Trophoblast cell (in vitro differentiated cells and primary cell): ENCODE results near the gene CER1.

Experiments
- DNase-seq, 2 donors: peaks; one replicate each; pipeline ENCODE4 v3.0.0-alpha.2; 2016
- H2AFZ ChIP-seq: 2 replicates; pipeline ENCODE4 v1.6.1; 2013; ENCODE audit warnings: low read length, moderate library complexity, mild to moderate bottlenecking; ENCODE audit not compliant: insufficient read depth, poor library complexity
- H2AK5ac ChIP-seq: 2 replicates; pipeline ENCODE4 v1.6.1; 2013; ENCODE audit warnings: mild to moderate bottlenecking, low read length
- H2BK120ac ChIP-seq: 2 replicates; pipeline ENCODE4 v1.6.1; 2013; ENCODE audit warnings: low read length, mild to moderate bottlenecking, moderate library complexity; ENCODE audit not compliant: insufficient read depth, poor library complexity
- H2BK12ac ChIP-seq: 2 replicates; pipeline ENCODE4 v1.6.1; 2013; ENCODE audit warnings: mild to moderate bottlenecking, low read length, moderate library complexity
- H2BK5ac ChIP-seq: 2 replicates; pipeline ENCODE4 v1.6.1; 2013; ENCODE audit warnings: low read length, low read depth, moderate library complexity, mild to moderate bottlenecking; ENCODE audit not compliant: poor library complexity
- H3K14ac ChIP-seq: 2 replicates; pipeline ENCODE4 v1.6.1; 2013; ENCODE audit warnings: mild to moderate bottlenecking, low read length
- H3K18ac ChIP-seq: 2 replicates; pipeline ENCODE4 v1.6.1; 2013; ENCODE audit warnings: mild to moderate bottlenecking, low read length
- H3K23ac ChIP-seq: 2 replicates; pipeline ENCODE4 v1.6.1; 2013; ENCODE audit warnings: low read length
- H3K27ac ChIP-seq: 2 replicates; pipeline ENCODE4 v1.5.1; 2013; ENCODE audit warnings: low read depth, mild to moderate bottlenecking, inconsistent platforms, low read length, moderate library complexity
- H3K27me3 ChIP-seq: 2 replicates; pipeline ENCODE4 v1.6.1; 2013; ENCODE audit warnings: inconsistent platforms, mild to moderate bottlenecking, low read length, moderate library complexity; ENCODE audit not compliant: insufficient read depth
- H3K36me3 ChIP-seq, 2 experiments: 1 replicate in 1 of 2; 2 replicates in 1 of 2; pipeline ENCODE4 v1.6.1; 2013; ENCODE audit warnings: low read length in 2 of 2, mild to moderate bottlenecking in 2 of 2, moderate library complexity in 1 of 2; ENCODE audit not compliant: insufficient read depth in 2 of 2, control insufficient read depth in 1 of 2
- H3K4ac ChIP-seq: 2 replicates; pipeline ENCODE4 v1.6.1; 2013; ENCODE audit warnings: low read depth, mild to moderate bottlenecking, low read length, moderate library complexity
- H3K4me1 ChIP-seq, 2 experiments: 1 replicate in 1 of 2; 2 replicates in 1 of 2; pipeline ENCODE4 v1.6.1; 2013; ENCODE audit warnings: low read length in 2 of 2, mild to moderate bottlenecking in 2 of 2, moderate library complexity in 1 of 2; ENCODE audit not compliant: insufficient read depth in 2 of 2, control insufficient read depth in 1 of 2
- H3K4me2 ChIP-seq: 2 replicates; pipeline ENCODE4 v1.6.1; 2013; ENCODE audit warnings: inconsistent platforms, mild to moderate bottlenecking, low read length, moderate library complexity
- H3K4me3 ChIP-seq: 2 replicates; pipeline ENCODE4 v1.5.1; 2013; ENCODE audit warnings: mild to moderate bottlenecking, low read depth, low read length, inconsistent platforms
- H3K79me1 ChIP-seq: one replicate; pipeline ENCODE4 v1.6.1; 2013; ENCODE audit warnings: low read length
- H3K79me2 ChIP-seq: 2 replicates; pipeline ENCODE4 v1.6.1; 2013; ENCODE audit warnings: low read length, mild to moderate bottlenecking; ENCODE audit not compliant: control insufficient read depth, insufficient read depth, poor library complexity
- H3K9ac ChIP-seq: 2 replicates; pipeline ENCODE4 v1.6.1; 2013; ENCODE audit warnings: mild to moderate bottlenecking, low read length
- H3K9me3 ChIP-seq: 2 replicates; pipeline ENCODE4 v1.6.1; 2013; ENCODE audit warnings: low read depth, mild to moderate bottlenecking, control low read depth, inconsistent platforms, low read length; ENCODE audit not compliant: insufficient read depth
- H4K12ac ChIP-seq: 2 replicates; pipeline ENCODE4 v1.6.1; 2013; ENCODE audit warnings: low read depth, mild to moderate bottlenecking, low read length, moderate library complexity
- H4K8ac ChIP-seq: 2 replicates; pipeline ENCODE4 v1.6.1; 2013; ENCODE audit warnings: low read depth, mild to moderate bottlenecking, low read length, moderate library complexity
- H4K91ac ChIP-seq: one replicate; pipeline ENCODE4 v1.6.1; 2013; ENCODE audit warnings: low read depth, mild to moderate bottlenecking, low read length, moderate library complexity
- WGBS: extraction: QIAGEN DNeasy Blood & Tissue Kit; methylation state at CpG from one replicate; pipeline ENCODE4 v1.1.7; 2013; ENCODE audit warnings: missing lambda C conversion rate; ENCODE audit not compliant: insufficient read length, insufficient coverage; ENCODE audit errors: extremely low coverage; 5-methylcytosine and 5-hydroxymethylcytosine counted together

The CER1 gene

DNA sequence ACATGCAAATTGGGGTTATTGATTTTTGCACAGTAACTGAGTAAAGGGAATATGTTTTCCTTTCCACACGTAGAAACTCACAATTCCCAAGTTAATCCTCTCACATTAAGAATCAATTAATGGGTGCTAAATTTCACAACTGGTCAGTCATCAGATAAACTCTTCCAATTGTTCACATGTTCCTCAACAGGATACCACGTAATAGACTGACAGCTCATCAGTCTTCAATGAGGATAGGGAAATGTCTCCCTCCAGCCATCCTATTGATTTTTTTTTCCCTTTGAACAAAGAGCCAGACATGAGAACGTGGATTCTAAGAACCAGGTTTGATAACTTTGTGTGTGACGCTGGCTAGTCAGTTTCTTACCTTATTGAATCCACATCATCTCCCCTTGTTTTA is 768 bp upstream of the CER1 start:
- Histone ChIP-seq H2BK120ac (no peak overlapping the region), H3K79me1 (no peaks in the 10 kb centered on the region), H3K9ac (no peak overlapping the region), H3K4me3 (no peak overlapping the region), H3K79me2 (no peaks in the 10 kb centered on the region), H3K4ac (no peak overlapping the region), H3K18ac (no peak overlapping the region), H2AK5ac (no peak overlapping the region), H3K23ac (no peak overlapping the region), H3K27me3 (no peaks in the 10 kb centered on the region), H3K4me1 (no peaks in the 10 kb centered on the region), H2AFZ (no peak overlapping the region), H4K12ac (no peak overlapping the region), H3K4me2 (no peak overlapping the region), H3K14ac (no peak overlapping the region), H2BK5ac (no peak overlapping the region), H3K9me3 (no peaks in the 10 kb centered on the region), H2BK12ac (no peak overlapping the region), H4K91ac (no peak overlapping the region), H3K27ac (no peak overlapping the region), H3K36me3 (no peaks in the 10 kb centered on the region), H4K8ac (no peak overlapping the region)
- no CpG with 5 or more reads among the region's 4 CpGs for WGBS
- DNase-seq: no peak

DNA sequence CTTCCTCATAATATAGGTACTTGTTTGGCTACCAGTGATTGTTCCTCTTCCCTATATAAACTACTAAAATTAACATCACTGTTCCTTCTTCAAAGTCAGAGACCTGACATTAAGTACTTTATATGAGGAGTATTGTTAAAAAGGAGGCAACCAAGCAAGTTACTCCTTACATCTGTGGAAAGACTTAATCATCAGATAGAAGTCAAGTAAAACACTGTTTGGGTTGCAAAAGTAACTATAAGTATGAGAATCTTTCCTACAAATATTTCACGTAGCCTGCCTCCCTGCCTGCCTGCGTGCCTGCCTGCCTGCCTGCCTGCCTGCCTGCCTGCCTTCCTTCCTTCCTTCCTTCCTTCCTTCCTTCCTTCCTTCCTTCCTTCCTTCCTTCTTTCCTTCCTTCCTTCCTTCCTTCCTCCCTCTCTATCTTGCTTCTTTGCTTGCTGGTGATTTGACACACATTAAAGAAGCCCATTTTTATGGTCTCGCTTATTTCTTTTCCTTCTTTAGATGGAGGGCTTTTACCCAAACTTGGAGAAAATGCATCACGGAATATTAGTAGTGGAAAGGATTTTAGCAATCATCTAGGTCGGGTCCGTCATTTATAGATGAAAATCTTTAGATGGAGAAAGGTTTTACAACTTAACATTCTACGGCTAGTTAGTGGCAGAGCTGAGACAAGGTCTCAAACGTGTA is 3.2 kb downstream of the CER1 start:
- no peak overlapping the region for H4K91ac ChIP-seq
- no peak overlapping the region for H3K23ac ChIP-seq
- no peaks in the 10 kb centered on the region for H3K4me1 ChIP-seq
- no peak overlapping the region for H3K4ac ChIP-seq
- no CpG with 5 or more reads among the region's 8 CpGs for WGBS
- no peak overlapping the region for H4K12ac ChIP-seq
- H3K9me3 ChIP-seq: no peaks in the 10 kb centered on the region
- no peak overlapping the region for H2AFZ ChIP-seq
- H2BK120ac ChIP-seq: no peak overlapping the region
- H3K36me3 ChIP-seq: no peaks in the 10 kb centered on the region
- no peak overlapping the region for H3K18ac ChIP-seq
- H3K27me3 ChIP-seq: no peaks in the 10 kb centered on the region
- H4K8ac ChIP-seq: no peak overlapping the region
- no peak overlapping the region for H3K4me2 ChIP-seq
- no peak overlapping the region for H3K14ac ChIP-seq
- no peak overlapping the region for H2BK12ac ChIP-seq
- peak in 1 of 2 donors; percentile 60 for DNase-seq
- no peak overlapping the region for H3K27ac ChIP-seq
- no peak overlapping the region for H2BK5ac ChIP-seq
- H2AK5ac ChIP-seq: no peak overlapping the region
- H3K79me2 ChIP-seq: no peaks in the 10 kb centered on the region
- H3K9ac ChIP-seq: no peak overlapping the region
- no peak overlapping the region for H3K4me3 ChIP-seq
- no peaks in the 10 kb centered on the region for H3K79me1 ChIP-seq

DNA sequence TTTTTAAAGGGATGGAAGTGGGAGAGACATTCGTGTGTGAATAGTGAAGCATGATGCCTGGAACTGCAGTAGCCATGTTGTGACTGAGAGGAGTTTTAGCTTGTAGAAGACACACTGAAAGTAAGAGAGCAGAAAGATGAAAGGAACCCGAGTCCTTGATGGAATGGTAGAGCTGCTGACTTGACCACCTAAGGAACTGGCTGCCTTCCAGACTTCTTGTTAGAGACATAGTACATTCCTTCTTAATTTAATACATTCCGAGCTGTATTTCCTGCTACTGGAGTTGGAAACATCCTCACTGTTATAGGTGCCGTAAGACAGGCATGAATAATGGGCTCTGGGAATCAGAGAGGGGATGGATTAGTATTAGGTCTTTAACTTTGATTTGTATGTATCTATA is 7.4 kb downstream of the CER1 start:
- Histone ChIP-seq H3K4me1 (no peaks in the 10 kb centered on the region), H3K27me3 (no peaks in the 10 kb centered on the region), H3K23ac (no peak overlapping the region), H2BK12ac (no peak overlapping the region), H3K4me2 (no peak overlapping the region), H3K36me3 (no peaks in the 10 kb centered on the region), H4K12ac (no peak overlapping the region), H2BK5ac (no peak overlapping the region), H3K9me3 (no peaks in the 10 kb centered on the region), H3K79me1 (no peaks in the 10 kb centered on the region), H3K79me2 (no peaks in the 10 kb centered on the region), H3K4ac (no peak overlapping the region), H4K8ac (no peak overlapping the region), H2AK5ac (no peak overlapping the region), H2AFZ (no peak overlapping the region), H4K91ac (no peak overlapping the region), H3K27ac (no peak overlapping the region), H2BK120ac (no peak overlapping the region), H3K9ac (no peak overlapping the region), H3K4me3 (no peak overlapping the region), H3K14ac (no peak overlapping the region), H3K18ac (no peak overlapping the region)
- no CpG with 5 or more reads among the region's 4 CpGs for WGBS
- no peak for DNase-seq

DNA sequence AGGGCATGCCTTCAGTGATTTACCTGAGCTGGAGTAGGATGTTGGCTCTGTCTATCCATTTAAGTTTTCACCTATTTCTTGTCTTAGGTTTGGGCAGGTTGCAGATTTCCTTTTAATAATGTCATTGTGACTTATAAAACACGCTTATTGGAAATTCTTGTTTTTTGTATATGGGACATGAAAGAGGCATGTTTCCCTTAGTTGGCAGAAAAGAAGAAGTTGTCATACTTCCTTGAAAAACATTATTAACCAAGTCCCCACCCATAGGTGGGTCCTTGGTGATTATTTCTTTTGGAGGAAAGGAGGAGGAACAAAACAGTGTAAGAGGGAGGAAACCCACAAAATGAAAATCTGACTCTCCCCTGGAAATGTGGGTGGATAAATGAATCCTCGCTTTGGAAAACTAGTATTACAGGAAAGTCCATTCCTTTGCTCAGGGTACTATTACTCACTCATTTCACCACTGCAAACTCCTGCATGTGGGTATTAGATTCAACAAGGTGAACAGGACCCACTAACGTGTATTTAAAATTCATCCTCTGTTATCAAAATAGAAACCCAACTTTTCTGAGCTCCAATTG is 9.3 kb downstream of the CER1 start:
- Histone ChIP-seq H3K27ac (no peak overlapping the region), H3K14ac (no peak overlapping the region), H3K9ac (no peak overlapping the region), H3K27me3 (no peaks in the 10 kb centered on the region), H2AFZ (no peak overlapping the region), H3K79me2 (no peaks in the 10 kb centered on the region), H4K91ac (no peak overlapping the region), H4K8ac (no peak overlapping the region), H3K9me3 (no peaks in the 10 kb centered on the region), H3K79me1 (no peaks in the 10 kb centered on the region), H2BK12ac (no peak overlapping the region), H3K18ac (no peak overlapping the region), H2BK5ac (no peak overlapping the region), H4K12ac (no peak overlapping the region), H3K4me3 (no peak overlapping the region), H3K23ac (no peak overlapping the region), H2BK120ac (no peak overlapping the region), H2AK5ac (no peak overlapping the region), H3K4ac (no peak overlapping the region), H3K4me2 (no peak overlapping the region), H3K36me3 (no peaks in the 10 kb centered on the region), H3K4me1 (no peaks in the 10 kb centered on the region)
- no CpG with 5 or more reads among the region's 3 CpGs for WGBS
- peak; percentile 19 to 85 for DNase-seq
